ENCODE results near the gene SLC36A2.
A peak's percentile ranks its signal among the peaks of the same experiment; 100 is the strongest.
"Not testable (repeated sequence)": the region's sequence is repeated elsewhere in the genome, so short reads cannot be mapped to it uniquely, and the experiment has no call there.

SLC36A2 gene

DNA sequence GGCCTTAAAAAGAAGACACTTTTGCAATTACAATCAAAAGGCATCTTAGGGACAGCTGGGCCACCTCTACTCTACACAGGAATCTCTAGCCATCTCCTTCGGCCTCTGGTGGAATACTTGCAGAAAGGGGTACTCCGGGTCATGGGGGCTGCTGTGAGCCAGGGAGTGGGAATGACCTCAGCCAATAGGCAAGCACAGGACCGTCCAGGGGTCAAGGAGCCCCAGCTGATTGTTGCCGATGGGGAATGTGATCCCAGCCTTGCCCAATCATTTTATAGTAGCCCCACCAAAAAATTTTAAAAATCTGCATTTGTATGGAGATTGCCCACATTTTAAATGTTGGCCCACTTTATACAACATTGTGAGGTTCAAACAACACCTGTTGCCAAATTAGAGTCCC lies 26.9 kb downstream of the SLC36A2 start:
- DNase-seq, result no peak

DNA sequence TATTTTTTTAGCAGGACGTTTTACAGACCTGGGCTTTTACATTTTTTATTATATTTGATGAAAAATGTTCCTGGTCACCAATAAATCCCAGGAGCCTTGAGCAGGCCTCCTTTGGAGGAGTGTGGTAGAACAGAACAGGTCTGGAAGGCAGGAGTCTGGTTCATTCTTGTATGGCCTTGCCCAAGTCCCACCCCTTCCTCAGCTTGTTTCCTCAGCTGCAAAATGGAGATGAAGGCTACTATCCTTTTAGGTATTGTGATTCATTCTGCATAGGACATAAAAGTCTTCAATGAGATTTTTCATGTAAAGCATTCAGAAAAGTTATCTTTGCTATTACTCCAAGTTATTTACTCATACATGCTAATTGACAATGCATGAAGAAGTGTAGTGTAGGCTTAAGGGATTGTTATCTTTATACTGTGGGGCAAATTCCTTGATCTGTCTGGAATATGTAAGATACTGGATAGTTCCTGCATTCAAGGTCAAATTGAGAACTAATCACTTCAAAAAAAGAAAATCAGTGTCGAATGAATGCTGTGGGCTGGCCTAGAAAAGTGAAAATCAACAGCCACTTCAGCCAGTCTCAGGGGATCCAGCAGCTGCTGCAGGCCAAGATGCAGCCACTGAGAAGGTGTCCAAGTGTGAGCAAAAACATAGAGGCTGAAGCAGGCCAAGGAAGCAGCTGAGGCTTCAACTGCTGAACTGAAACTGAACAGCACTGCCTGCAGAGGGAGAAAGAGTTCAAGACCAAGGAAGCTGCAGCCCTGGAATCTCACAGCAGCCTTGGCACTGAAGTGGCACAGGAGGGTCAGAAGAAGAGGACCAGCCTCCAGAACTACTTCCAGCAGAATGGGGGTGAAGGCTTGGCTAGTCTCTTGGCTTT lies 28.3 kb downstream of the SLC36A2 start:
- DNase-seq, result no peak

DNA sequence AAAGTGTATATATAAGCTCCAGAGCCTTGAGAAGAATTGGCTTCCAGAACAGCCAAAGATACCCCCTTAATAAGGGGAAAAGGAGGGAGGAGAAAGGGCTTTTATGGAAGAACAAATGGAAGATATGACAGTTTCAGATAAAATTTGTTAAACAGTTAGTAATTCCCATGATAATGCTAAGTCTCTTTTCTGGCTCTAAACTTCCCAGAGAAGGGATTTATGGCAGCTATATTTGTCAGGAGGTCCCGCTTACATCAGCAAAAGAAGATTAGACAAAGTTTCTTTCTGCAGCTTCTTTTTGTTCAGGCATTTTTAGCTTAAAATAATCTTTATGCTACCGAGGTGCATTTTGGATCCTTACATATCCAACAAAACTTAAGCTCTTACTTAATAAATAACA lies 29.5 kb downstream of the SLC36A2 start:
- DNase-seq, result no peak

DNA sequence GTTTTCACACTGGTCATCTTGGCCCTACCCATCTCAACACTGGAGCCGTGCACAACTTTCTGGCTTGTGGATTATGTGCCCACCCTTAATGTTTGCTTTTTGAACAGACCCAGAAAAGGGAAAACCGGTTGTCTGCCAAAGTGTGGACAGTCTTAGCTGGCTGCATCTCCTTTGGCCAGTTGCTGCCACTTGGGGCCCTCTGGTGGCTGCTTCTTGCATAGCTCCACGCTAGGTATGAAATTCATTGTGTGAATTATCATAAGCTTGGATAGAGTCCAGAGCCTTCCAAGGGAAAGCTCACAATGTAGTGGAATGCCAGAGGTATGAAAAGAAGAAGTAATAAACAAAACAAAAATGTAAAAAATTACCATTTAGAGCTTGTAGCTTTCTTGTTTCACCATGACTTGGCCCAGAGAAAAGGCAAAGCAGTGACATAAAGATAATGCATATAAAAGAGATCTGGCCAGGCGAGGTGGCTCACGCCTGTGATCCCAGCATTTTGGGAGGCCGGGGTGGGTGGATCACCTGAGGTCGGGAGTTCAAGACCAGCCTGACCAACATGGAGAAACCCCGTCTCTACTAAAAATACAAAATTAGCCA lies 31.3 kb downstream of the SLC36A2 start:
- DNase-seq, result peak; percentile 29

DNA sequence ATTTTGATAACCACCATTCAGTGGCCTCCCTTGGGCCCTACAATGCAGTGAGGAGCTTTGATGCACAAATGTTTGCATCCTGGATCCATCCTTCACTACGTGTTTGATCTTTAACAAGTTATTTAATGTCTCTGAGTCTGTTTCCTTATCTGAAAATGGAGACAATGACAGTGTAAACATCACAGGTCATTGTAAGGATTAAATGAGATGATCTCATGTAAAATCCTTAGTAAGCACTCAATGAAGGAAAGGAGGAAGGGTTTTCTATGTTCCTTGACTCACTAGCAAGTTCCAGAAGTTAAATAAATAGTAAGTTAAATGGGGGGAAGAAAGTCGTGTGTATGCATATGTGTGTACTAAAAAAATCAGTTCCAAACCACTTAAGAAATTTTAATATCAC lies 34.0 kb downstream of the SLC36A2 start:
- DNase-seq, result no peak

DNA sequence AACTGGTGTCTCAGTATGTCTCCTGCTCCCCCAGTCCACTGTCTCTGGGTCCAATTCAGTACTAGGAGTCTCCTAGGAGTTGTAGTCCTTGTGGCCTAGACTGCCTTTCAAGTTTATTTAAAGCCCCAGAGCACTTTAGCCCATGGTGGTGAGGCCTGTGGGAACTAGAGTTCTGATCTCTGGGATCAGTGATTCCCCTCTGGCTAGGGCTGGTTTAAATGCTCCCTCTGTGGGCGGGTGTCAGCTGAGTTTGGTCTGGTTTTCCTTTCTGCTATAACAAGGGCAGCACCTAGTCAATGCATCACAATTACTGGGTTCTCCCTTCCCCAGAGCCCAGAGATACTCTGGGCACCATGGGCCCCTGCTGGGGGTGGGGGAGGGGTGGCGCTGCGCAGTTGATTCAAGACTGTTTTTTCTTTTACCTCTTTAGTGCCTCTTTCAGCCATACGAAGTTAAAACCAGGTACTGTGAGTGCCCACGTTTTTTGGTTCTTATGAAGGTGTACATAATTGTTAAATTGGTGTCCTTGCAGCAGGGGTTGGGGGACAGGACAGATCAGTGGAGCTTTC lies 34.5 kb downstream of the SLC36A2 start:
- DNase-seq, result no peak

DNA sequence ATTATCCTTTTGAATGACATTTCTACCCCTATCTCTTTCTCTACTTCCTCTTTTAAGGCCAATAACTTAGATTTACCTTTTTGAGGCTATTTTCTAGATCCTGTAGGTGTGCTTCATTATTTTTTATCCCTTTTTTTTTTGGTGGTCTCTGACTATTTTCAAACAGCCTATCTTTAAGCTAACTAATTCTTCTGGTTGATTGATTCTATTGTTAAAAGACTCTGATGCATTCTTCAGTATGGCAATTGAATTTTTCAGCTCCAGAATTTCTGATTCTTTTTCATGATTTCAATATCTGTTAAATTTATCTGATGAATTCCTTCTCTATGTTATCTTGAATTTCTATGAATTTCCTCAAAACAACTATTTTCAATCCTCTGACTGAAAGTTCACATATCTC lies 36.4 kb downstream of the SLC36A2 start:
- DNase-seq, result no peak

DNA sequence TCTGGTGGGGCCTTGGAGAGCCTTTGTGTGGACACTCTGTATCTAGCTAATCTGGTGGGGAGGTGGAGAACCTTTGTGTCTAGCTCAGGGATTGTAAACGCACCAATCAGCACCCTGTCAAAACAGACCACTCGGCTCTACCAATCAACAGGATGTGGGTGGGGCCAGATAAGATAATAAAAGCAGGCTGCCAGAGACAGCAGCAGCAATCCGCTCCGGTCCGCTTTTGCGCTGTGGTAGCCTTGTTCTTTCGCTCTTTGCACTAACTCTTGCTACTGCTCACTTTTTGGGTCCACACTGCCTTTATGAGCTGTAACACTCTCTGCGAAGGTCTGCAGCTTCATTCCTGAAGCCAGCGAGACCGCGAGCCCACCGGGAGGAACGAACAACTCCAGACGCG lies 37.5 kb downstream of the SLC36A2 start:
- not testable (repeated sequence) for DNase-seq

DNA sequence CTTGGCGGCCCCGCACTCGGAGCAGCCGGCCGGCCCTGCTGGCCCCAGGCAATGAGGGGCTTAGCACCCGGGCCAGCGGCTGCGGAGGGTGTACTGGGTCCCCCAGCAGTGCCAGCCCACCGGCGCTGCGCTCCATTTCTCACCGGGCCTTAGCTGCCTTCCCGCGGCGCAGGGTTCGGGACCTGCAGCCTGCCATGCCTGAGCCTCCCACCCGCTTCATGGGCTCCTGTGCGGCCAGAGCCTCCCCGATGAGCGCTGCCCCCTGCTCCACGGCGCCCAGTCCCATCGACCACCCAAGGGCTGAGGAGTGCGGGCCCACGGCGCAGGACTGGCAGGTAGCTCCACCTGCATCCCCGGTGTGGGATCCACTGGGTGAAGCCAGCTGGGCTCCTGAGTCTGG lies 38.1 kb downstream of the SLC36A2 start:
- DNase-seq, result not testable (repeated sequence)

DNA sequence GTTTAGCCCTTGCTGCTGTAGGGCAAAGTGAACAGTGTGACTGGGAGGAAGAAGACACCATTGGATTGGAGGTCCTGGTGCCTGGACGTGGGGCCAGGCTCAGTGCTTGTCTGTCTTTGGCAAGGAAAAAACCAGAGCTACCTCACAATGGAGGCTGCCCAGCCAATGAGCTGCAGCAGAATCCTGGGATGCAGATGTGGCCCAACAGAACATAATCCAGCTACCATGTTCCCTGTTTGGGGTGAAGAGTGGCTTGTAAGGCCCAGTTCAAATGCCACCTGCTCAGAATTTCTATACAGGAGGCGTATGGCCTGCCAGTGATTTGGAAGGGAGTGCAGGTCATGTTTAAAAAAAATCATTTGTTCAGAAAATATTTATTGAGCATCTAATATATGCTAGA lies 43.7 kb downstream of the SLC36A2 start, which contains the start of gene SLC36A3:
TSS of gene SLC36A3 (minus strand) at position 101 of the 400 bp plus-strand sequence. CDS start 412 bp downstream, outside the sequence.
- no peak for DNase-seq

DNA sequence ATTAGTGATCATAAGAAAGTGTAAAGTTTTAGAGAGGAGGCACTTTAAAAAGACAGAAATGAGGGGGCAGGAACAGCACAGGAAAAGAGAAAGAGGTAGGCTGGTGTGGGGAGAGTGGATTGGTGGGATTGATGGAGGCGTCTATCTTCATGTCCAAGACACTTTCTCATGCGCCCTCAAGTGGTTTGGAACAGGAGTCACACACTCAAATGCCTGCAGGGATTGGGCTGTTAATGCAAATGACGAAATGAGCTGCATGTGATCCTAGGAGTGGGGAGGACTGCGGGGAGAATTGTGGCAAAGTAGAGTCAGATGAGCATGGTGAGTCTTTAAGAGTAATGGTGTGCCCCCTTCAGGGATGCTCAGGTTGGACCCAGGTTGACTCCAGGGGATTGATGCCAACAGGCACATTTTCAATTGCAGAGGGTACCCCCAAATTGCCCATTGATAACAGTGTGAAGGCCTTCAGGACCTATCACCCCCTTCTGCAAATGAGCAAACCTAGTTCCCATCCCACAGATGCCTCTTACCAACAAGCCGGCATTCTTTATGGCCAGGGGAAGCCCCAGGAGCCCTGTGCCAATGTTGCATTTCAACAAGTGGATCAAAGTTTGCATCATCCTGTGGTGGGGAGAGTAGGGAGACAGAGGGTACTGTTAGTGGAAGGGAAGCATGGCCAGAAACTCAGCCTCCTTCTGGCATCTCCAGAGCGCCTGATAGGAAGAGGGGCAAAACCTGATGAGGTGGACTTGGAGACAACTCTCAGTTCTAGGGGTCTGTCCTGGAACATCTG lies 49.1 kb downstream of the SLC36A2 start:
- no peak for DNase-seq

DNA sequence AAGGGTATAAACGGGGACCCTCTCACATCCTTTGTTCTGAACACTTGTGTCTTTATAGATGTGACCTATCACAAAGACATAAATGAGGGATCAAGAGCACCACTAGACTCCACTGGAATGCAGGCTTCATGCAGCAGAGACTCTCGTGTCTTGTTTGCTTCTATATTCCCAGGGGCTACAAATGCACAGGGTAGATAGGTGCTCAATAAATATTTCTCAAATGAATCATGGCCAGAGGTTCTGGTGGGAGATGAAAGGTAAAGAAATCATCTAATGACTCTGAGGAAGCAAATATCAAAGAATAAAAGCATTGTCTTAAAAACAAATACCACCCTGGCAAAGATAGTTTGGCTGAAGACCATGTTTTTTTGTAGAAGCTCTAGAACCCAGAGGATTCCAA lies 50.4 kb downstream of the SLC36A2 start:
- no peak for DNase-seq

DNA sequence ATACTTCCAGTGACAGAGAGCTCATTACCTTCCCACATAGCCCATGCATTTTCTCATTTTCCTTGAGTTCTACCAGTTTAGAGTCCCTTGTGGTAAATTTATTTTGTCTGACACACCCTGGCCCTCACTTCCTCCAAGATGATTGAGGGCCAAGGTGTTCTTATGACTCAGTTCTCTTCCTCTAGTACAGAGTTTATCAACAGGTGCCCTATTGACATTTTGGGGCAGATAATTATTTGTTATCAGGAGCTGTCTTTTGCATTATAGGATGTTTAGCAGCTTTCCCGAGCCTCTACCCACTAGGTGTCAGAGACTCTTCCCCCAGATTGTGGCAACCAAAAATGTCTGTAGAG lies 50.9 kb downstream of the SLC36A2 start:
- DNase-seq, result no peak

DNA sequence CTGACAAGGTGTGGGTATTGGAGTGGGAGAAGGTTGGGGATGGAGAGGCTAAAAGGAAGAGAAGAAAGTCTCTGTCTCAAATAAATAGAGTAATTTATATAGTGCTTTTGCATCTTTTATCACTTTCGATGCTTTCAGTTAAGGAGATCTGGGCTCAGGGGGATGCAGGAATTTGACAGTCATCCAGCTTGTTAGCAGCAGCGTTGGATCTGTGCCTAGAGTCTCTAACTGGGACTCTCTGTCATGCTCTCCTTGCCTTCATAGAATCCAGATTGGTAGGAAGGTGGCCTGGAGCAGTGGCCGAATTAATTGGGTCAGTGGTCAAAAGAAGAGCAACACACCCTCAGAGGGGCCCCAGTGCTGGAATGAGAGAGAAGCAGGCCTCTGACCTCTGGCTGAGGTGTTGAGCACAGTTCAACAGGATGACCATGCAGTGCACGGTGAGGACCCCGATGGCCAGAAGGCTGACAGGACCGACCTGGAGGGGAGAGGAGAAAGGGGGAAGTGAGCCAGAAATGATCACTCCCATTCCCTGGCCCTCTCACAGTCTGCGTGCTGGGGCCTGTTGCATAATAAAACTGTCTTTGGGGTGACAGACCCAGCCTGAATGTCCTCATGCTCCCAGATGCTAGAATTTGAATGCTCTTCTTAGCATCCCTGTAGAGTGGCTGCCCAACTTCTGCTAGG lies 51.4 kb downstream of the SLC36A2 start:
- DNase-seq, result no peak

DNA sequence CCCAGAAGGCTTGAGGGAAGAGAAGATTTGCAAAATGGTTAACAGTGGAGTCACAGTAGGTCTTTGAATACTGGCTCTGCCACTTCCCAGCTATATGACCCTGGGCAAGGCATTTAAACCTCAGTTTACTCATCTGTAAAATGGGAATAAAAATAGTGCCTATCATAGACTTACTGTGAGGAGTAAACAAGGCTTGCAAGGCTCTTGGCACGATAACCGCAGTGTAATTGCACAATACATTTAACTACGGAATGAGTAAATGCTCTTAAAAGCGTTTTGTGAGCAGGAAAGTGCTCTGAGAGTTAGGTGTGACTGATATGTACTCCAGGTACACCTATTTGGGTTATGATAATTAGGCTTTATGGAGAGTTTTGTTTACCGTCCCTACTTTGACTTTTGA lies 52.2 kb downstream of the SLC36A2 start:
- DNase-seq, result no peak

DNA sequence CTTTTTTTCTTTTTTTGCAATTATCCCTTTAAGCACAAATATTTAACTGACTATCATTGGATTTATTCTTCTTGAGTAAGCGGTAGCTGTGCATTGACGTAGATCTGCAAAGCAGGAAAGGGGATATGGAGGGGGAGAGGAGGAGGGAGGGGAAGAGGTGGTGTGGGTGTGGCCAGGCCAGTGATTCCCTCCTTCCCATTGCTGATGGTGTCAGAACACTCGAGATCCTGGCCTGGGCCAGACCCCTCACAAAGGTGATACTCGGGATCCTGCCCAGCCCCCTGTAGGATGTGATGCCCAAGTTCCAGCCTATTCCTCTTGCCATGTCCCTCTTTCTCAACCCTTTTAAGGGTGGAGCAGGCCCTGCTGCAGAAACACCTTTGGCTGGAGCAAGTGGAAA lies 53.7 kb downstream of the SLC36A2 start:
- DNase-seq, result no peak

DNA sequence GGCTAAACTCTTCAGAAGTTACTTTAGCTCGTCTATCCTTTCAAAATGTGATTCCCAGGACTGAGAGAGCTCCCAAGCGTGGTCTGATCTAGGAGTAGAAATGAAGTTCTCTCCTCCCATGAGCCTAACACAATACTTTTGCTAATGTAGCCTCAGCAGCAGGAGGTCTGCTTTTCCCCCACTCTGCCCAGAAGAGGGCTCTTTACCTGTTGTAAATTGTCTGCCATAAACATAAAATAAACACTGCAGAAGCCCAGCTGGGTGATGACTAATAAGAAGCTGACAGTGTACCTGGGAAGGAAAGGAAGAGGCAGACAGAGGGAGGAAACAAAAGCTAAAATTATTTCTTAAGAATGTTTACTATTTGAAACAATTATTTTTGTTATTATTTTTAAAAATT lies 59.2 kb downstream of the SLC36A2 start:
- no peak for DNase-seq

DNA sequence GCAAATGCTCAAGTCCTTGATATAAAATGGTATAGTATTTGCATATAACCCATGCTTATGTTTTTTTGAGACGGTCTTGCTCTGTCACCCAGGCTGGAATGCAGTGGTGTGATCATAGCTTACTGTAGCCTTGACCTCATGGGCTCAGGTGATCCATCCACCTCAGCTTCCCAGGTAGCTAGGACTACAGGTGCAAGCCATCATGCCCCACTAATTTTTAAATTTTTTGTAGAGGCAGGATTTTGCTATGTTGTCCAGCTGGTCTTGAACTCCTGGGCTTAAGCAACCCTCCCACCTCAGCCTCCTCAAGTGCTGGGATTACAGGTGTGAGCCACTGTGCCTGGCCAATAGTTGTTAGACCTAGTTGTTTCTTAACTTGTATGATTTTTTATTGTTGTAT lies 61.1 kb downstream of the SLC36A2 start:
- DNase-seq, result no peak

DNA sequence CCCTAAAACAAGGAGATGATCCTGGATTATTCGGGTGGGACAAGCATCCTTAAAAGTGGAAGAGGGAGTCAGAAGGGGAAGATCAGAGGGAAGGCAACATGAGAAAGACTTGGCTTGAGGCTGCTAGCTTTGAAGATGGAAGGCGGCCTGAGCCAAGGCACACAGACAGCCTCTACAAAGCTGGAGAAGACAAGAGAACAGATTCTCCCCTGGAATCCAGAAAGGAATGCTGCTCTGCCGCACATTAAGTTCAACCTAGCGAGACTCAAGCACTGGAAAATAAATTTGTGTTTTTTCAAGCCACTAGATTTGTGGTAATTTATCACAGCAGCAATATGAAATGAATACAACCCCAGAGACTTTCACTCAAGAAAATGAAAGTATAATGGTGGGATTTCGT lies 61.7 kb downstream of the SLC36A2 start:
- DNase-seq, result no peak

DNA sequence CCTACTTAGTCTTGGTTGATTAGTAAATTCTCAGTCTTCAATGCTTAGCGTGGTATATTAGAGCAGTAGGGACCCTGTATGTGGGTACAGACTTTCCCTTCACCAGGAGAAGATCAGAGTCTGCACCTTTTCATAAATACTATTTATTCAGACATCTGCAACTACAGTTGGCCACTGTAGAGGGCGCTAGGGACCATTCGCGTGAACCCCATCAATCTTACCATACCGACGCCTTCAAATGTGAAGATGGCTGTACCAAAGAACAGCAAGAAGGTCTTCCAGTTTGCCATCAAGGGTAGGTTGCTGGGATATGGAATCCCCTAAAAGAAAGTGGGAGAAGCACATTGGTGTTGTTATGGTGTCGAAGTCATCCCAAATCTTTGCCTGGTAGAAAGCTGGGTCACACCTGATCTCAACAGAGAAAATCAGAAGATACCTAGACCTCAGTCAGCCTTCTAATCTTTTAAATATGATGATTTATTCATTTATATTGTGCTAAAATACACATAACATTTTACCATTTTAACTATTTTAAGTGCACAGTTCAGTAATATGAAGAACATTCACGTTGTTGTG lies 62.9 kb downstream of the SLC36A2 start:
- no peak for DNase-seq

DNA sequence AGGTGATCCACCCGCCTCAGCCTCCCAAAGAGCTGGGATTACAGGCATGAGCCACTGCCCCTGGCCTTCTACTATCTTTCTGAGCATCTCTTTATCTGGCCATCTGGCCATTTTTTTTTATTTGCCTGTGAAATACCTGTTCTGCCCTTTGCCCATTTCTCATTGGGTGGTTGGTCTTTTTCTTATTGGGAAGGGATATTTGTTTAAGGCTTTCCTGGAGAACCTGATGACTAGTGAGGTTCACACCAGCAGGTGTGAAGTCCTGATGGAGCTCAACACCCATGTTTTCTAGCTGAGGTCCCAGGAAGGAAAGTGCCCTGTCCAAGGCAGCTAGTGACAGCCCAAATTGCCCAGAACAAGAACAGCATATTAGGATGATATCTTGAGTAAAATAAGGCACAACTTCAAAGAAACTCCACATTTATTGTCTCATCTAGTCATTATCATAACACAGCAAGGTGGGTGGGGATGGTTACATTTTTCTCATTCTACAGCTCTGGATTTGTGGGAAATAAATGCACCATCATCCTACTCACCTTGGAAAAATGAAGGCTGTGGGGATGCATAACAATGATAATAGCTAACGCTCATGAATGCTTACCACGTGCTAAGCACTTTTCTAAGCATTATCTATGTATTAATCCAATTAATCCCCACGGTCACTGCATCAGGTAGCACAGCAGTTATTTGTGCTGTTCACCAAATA lies 64.1 kb downstream of the SLC36A2 start:
- DNase-seq, result no peak
